ENCODE data around the gene SPRY1.

The SPRY1 gene

GRCh38 chr4:123449362-123449761 lies 52.8 kb downstream of the SPRY1 start:
- DNase-seq = no peak

- DNase-seq = no peak
These were observed 53.2 kb downstream of the SPRY1 start for GRCh38 chr4:123449780-123450179.

GRCh38 chr4:123450393-123450792 lies 53.8 kb downstream of the SPRY1 start:
- no peak for DNase-seq

- DNase-seq = no peak
These were observed 56.0 kb downstream of the SPRY1 start for GRCh38 chr4:123452616-123453015.

GRCh38 chr4:123453061-123453680 lies 56.6 kb downstream of the SPRY1 start:
- DNase-seq = no peak

Data from stimulated activated CD4-positive, alpha-beta T cell treated with anti-CD3 and anti-CD28 coated beads, Interleukin-4, amount 100 ng/mL, for 4 hours (primary cell).